MM.1S (cell line): ENCODE measurements around the gene KIAA1671.

Experiments
- DNase-seq: peaks from one replicate; pipeline ENCODE4 v3.0.0-alpha.2; 2015
- H2AFZ ChIP-seq: fragments of 300-600 bp; sonication (generic); 2 replicates; pipeline ENCODE4 v1.6.0; 2016; ENCODE audit warnings: antibody characterized with exemption, low read length
- H3F3A ChIP-seq: fragments of 300-600 bp; sonication (generic); 2 replicates; pipeline ENCODE4 v1.6.1; 2016; ENCODE audit warnings: mild to moderate bottlenecking, antibody characterized with exemption, low read length, moderate library complexity, mixed read lengths; ENCODE audit not compliant: insufficient read depth
- H3K27ac ChIP-seq: fragments of 300-600 bp; sonication (generic); 2 replicates; pipeline ENCODE4 v1.5.1; 2016; ENCODE audit warnings: mild to moderate bottlenecking, low read length
- H3K27me3 ChIP-seq: fragments of 300-600 bp; sonication (generic); replicated peaks from 2 replicates; pipeline ENCODE4 v1.6.0; 2016; ENCODE audit warnings: low read length; ENCODE audit not compliant: insufficient read depth
- H3K36me3 ChIP-seq: fragments of 300-600 bp; sonication (generic); replicated peaks from 2 replicates; pipeline ENCODE4 v1.6.1; 2016; ENCODE audit warnings: mild to moderate bottlenecking, low read length, mixed read lengths; ENCODE audit not compliant: insufficient read depth
- H3K4me1 ChIP-seq: fragments of 300-600 bp; sonication (generic); 2 replicates; pipeline ENCODE4 v1.6.1; 2016; ENCODE audit warnings: low read length, mixed read lengths
- H3K4me2 ChIP-seq: fragments of 300-600 bp; sonication (generic); 2 replicates; pipeline ENCODE4 v1.6.0; 2016; ENCODE audit warnings: low read depth, low read length
- H3K4me3 ChIP-seq: fragments of 300-600 bp; sonication (generic); 2 replicates; pipeline ENCODE4 v1.5.1; 2016; ENCODE audit warnings: low read length, mixed read lengths
- H3K79me2 ChIP-seq: fragments of 300-600 bp; sonication (generic); 2 replicates; pipeline ENCODE4 v1.6.1; 2016; ENCODE audit warnings: mixed run types, low read length, mixed read lengths
- H3K9ac ChIP-seq: fragments of 300-600 bp; sonication (generic); 2 replicates; pipeline ENCODE4 v1.6.1; 2016; ENCODE audit warnings: low read length, mixed read lengths
- H3K9me2 ChIP-seq: fragments of 300-600 bp; sonication (generic); replicated peaks from 2 replicates; pipeline ENCODE4 v1.6.1; 2016; ENCODE audit warnings: mild to moderate bottlenecking, low read length, mixed read lengths; ENCODE audit not compliant: insufficient read depth
- H3K9me3 ChIP-seq: fragments of 300-600 bp; sonication (generic); replicated peaks from 2 replicates; pipeline ENCODE4 v1.6.1; 2016; ENCODE audit warnings: mild to moderate bottlenecking, low read length, mixed read lengths; ENCODE audit not compliant: insufficient read depth
- H4K20me1 ChIP-seq: fragments of 300-600 bp; sonication (generic); 2 replicates; pipeline ENCODE4 v1.6.1; 2016; ENCODE audit warnings: mild to moderate bottlenecking, low read length, moderate library complexity, mixed read lengths; ENCODE audit not compliant: insufficient read depth
- CTCF ChIP-seq: fragments of 300-600 bp; sonication (generic); IDR thresholded peaks from 2 replicates; pipeline ENCODE4 v1.5.1; 2016; ENCODE audit warnings: antibody characterized with exemption, low read length, mixed read lengths
- EZH2 ChIP-seq: fragments of 300-600 bp; sonication (generic); optimal IDR thresholded peaks from 2 replicates; pipeline ENCODE3; 2017; ENCODE audit warnings: low read depth, mild to moderate bottlenecking, antibody characterized with exemption, low read length, mixed read lengths
- EZH2phosphoT487 ChIP-seq: fragments of 300-600 bp; sonication (generic); IDR thresholded peaks from 2 replicates; pipeline ENCODE4 v1.6.1; 2018; ENCODE audit warnings: antibody characterized with exemption, low read length

Gene KIAA1671

DNA sequence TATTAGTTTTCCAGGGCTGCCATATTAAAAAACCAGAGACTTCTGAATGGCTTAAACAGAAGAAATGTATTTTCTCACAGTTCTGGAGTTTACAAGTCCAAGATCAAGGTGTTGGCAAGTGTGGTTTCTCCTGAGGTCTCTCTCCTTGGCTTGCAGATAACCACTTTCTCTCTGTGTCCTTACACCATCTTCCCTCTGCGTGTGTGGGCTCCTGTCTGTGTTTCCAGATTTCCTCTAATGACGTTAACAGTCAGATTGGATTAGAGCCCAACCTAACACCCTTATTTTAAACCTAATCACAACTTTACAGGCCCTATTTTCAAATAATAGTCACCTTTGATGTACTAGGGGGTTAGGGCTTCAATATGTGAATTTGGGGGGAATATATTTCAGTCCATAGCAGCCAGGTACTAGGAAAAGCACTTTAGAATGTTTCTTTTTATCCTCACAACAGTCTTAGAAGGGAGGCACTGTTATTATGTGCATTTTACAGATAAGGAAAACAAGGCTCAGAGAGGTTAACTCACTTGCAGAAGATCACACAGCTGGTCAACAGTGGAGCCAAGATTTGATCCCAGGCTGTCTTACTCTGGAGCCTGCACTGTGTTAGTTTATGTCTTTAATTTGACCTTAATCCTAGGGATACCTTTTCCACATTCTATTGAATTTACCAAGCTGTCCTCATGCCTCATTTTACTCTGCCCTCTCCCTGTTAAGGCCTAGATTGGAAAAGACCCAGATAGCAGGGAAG is 130.7 kb downstream of the KIAA1671 start:
- Histone ChIP-seq H3K9ac (no peak overlapping the region), H3K4me1 (peaks cover 8% of the 10 kb centered on the region; the same call in 1 of the 2 replicates)
- no peak for TF ChIP-seq CTCF
- no peak for TF ChIP-seq EZH2phosphoT487
- no peak for TF ChIP-seq EZH2

GRCh38 chr22:25083807-25084200 is 131.3 kb downstream of the KIAA1671 start:
- DNase-seq: no peak
- TF ChIP-seq EZH2 (no peak), CTCF (no peak), EZH2phosphoT487 (no peak)
- no peak overlapping the region for H3K27ac ChIP-seq
- no peaks in the 10 kb centered on the region for H3K9me2 ChIP-seq
- H3K36me3 ChIP-seq: no peaks in the 10 kb centered on the region
- no peak overlapping the region for H3K9ac ChIP-seq
- H3K79me2 ChIP-seq: no peaks in the 10 kb centered on the region
- no peak overlapping the region for H3K4me3 ChIP-seq
- no peaks in the 10 kb centered on the region for H3F3A ChIP-seq
- no peaks in the 10 kb centered on the region for H4K20me1 ChIP-seq
- peaks cover 8% of the 10 kb centered on the region; the same call in 1 of the 2 replicates for H3K4me1 ChIP-seq
- H2AFZ ChIP-seq: no peak overlapping the region
- H3K9me3 ChIP-seq: no peaks in the 10 kb centered on the region
- no peak overlapping the region for H3K4me2 ChIP-seq
- H3K27me3 ChIP-seq: no peaks in the 10 kb centered on the region

More for the DNA sequence above, 130.7 kb downstream of the KIAA1671 start:
- H3K36me3 ChIP-seq: no peaks in the 10 kb centered on the region
- H3K9me2 ChIP-seq: no peaks in the 10 kb centered on the region
- H2AFZ ChIP-seq: no peak overlapping the region
- H3K9me3 ChIP-seq: no peaks in the 10 kb centered on the region
- no peaks in the 10 kb centered on the region for H3K27me3 ChIP-seq
- H3K79me2 ChIP-seq: no peaks in the 10 kb centered on the region
- no peak overlapping the region for H3K4me2 ChIP-seq
- no peak for DNase-seq
- H3K4me3 ChIP-seq: no peak overlapping the region
- no peaks in the 10 kb centered on the region for H3F3A ChIP-seq
- no peak overlapping the region for H3K27ac ChIP-seq
- H4K20me1 ChIP-seq: no peaks in the 10 kb centered on the region

DNA sequence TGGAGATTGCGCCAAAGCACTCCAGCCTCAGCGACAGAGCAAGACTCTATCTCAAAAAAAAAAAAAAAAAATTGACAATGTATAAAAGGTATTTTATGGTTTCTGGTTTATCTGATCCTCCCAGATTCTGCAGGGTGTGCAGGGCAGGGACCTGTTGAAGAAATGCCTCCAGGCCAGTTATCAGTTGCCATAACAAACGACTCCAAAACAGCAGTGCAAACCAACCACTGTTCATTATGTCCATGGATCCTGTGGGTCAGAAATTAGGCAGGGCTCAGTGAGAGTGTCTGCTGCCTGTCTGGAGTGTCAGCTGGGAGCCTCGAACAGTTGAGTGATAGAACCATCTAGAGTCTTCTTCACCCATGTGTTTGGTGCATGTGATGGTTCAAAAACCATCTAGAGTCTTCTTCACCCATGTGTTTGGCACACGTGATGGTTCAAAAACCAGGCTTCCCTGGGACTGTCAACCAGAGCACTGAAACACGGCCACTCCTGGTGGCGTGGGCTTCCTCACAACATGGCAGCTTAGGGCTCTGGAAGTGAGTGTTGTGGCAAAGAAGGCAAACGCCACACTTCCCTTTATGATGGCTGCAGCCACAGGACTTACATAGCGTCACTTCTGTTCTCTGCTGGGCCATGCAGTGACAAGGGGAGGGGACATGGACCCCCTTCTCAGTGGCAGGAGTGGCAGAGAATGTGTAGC is 132.0 kb downstream of the KIAA1671 start:
- H3K27me3 ChIP-seq: no peaks in the 10 kb centered on the region
- H3K79me2 ChIP-seq: no peaks in the 10 kb centered on the region
- H3F3A ChIP-seq: no peaks in the 10 kb centered on the region
- no peak overlapping the region for H3K4me2 ChIP-seq
- no peak overlapping the region for H3K9ac ChIP-seq
- DNase-seq: no peak
- no peak overlapping the region for H2AFZ ChIP-seq
- no peaks in the 10 kb centered on the region for H3K9me2 ChIP-seq
- no peak overlapping the region for H3K4me3 ChIP-seq
- TF ChIP-seq EZH2phosphoT487 (no peak), EZH2 (no peak), CTCF (no peak)
- H3K36me3 ChIP-seq: no peaks in the 10 kb centered on the region
- peaks cover 8% of the 10 kb centered on the region; the same call in 1 of the 2 replicates for H3K4me1 ChIP-seq
- no peak overlapping the region for H3K27ac ChIP-seq
- H4K20me1 ChIP-seq: no peaks in the 10 kb centered on the region
- H3K9me3 ChIP-seq: no peaks in the 10 kb centered on the region
